ENCODE measurements around the gene KRTAP1-3. TPM values are rescaled to one million over a fixed set of nuclear protein-coding genes. Genes with fewer than 3 reads are reported as not detected.
"Not testable (repeated sequence)": the region's sequence is repeated elsewhere in the genome, so short reads cannot be mapped to it uniquely, and the experiment has no call there.

Gene KRTAP1-3
- not detected for total RNA-seq

GRCh38 chr17:41034346-41034935 is at the start of gene KRTAP1-3:
KRTAP1-3 (minus strand) TSS chr17:41034874; CDS start chr17:41034821, 53 bp downstream.
- H3K4me1 ChIP-seq, result peaks cover 0 to 16% (median 3%) of the 10 kb centered on the region in 3 donors
- H3K4me3 ChIP-seq; H3K27ac ChIP-seq; H3K27me3 ChIP-seq; H3K36me3 ChIP-seq; H3K9me3 ChIP-seq; intact Hi-C loops (cut with DNase I); DNase-seq: not testable (repeated sequence)
- WGBS, 2 donors, result 90 to 91% methylated on average over 3 to 7 of the region's 10 CpGs

GRCh38 chr17:41084100-41084856 is 49.6 kb upstream of the KRTAP1-3 start, which contains the start of gene KRTAP4-7:
KRTAP4-7 (plus strand) TSS chr17:41084150; CDS start chr17:41084207, 57 bp downstream.
- intact Hi-C loops (cut with DNase I); H3K36me3 ChIP-seq; H3K4me3 ChIP-seq; DNase-seq; H3K27ac ChIP-seq; H3K9me3 ChIP-seq; H3K27me3 ChIP-seq; H3K4me1 ChIP-seq: not testable (repeated sequence)
- 66 to 93% methylated on average over 7 to 9 of the region's 14 CpGs for WGBS, 2 donors

DNA sequence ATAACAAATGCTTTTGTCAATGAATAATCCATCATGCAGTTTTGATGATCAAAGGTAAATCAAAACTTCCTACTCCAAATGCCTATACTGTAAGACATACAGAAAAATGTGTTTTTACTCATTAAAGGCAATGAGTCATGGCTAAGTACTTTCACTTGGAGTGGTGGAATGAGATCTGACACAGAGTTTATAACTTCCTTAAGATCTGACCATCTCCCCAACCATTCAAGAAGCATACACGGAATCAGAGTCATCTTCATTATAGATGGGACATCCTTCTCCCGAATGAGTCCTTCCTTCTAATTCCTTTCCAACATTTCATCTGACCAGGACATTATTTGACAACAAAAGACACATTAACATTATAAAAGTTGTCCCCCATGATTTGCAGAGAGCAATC is 48.8 kb upstream of the KRTAP1-3 start:
- H3K27ac ChIP-seq; H3K4me1 ChIP-seq; H3K27me3 ChIP-seq; DNase-seq; intact Hi-C loops (cut with DNase I); H3K9me3 ChIP-seq; H3K36me3 ChIP-seq; H3K4me3 ChIP-seq: not testable (repeated sequence)
- 30 to 52% methylated on average over 2 of the region's 2 CpGs for WGBS, 2 donors

DNA sequence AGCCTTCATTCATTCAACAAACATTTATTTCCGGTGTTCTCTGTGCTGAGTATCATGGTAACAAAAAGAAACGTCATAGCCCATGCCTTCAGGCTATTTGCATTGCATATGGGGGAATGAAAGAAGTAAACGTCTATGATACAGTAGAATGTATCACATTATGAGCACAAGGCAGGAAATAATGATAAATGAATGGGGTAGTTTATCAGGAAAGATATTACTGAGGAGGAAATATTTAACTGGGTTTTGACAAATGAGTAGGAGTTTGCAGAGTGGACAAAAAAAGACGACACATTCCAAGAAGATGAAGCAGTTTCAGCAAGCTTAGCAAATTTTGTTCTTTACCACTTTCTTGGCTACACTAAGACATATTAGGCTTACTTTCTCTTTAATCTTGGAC is 48.0 kb upstream of the KRTAP1-3 start:
- WGBS, 2 donors, result 24 to 42% methylated on average over 4 of the region's 4 CpGs
- intact Hi-C loops (cut with DNase I), result no loop called here
- no peaks in the 10 kb centered on the region for H3K36me3 ChIP-seq

GRCh38 chr17:41076788-41077187 is 42.1 kb upstream of the KRTAP1-3 start:
- no peak for DNase-seq
- intact Hi-C loops (cut with DNase I), result no loop called here
- H3K27me3 ChIP-seq, result peaks cover 0 to 15% (median 0%) of the 10 kb centered on the region in 4 donors

More for the DNA sequence above, 48.0 kb upstream of the KRTAP1-3 start:
- Histone ChIP-seq H3K27me3 (no peaks in the 10 kb centered on the region), H3K4me3 (no peak overlapping the region), H3K4me1 (no peaks in the 10 kb centered on the region), H3K9me3 (no peaks in the 10 kb centered on the region), H3K27ac (no peak overlapping the region)
- no peak for DNase-seq
- TF ChIP-seq POLR2A (IDR thresholded peaks at IDR 0.05), result no peak
- TF ChIP-seq CTCF (IDR thresholded peaks at IDR 0.05), result no peak

DNA sequence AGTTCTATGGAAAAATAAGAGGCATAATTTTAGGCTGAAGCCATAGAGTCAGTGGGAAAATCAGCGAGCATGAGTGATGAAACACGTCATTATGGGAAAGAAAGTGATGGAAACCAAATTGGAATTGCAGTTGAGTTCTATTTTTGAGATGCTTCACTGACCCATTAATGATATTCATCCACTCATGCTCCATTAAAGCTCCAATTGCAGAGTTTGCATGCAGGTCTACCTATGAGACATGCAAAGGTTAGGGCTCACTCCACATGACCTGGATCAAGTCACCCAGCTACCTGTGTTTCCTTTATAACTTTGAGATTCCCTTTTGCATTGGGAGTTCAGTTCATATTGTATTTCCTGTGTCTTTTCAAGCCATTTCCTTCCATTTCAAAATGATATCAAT is 39.0 kb upstream of the KRTAP1-3 start:
- Histone ChIP-seq H3K4me1 (no peaks in the 10 kb centered on the region), H3K27ac (no peak overlapping the region), H3K9me3 (no peaks in the 10 kb centered on the region), H3K4me3 (no peak overlapping the region), H3K27me3 (peaks cover 0 to 15% (median 0%) of the 10 kb centered on the region in 4 donors), H3K36me3 (no peaks in the 10 kb centered on the region)
- no peak for TF ChIP-seq POLR2A (IDR thresholded peaks at IDR 0.05)
- DNase-seq, result no peak
- intact Hi-C loops (cut with DNase I), result no loop called here
- 80 to 97% methylated on average over 2 of the region's 2 CpGs for WGBS, 2 donors

More at GRCh38 chr17:41076788-41077187, 42.1 kb upstream of the KRTAP1-3 start:
- Histone ChIP-seq H3K27ac (no peak overlapping the region), H3K4me1 (no peaks in the 10 kb centered on the region), H3K36me3 (no peaks in the 10 kb centered on the region), H3K9me3 (no peaks in the 10 kb centered on the region), H3K4me3 (no peak overlapping the region)
- TF ChIP-seq CTCF (IDR thresholded peaks at IDR 0.05), result no peak
- TF ChIP-seq POLR2A (IDR thresholded peaks at IDR 0.05), result no peak

DNA sequence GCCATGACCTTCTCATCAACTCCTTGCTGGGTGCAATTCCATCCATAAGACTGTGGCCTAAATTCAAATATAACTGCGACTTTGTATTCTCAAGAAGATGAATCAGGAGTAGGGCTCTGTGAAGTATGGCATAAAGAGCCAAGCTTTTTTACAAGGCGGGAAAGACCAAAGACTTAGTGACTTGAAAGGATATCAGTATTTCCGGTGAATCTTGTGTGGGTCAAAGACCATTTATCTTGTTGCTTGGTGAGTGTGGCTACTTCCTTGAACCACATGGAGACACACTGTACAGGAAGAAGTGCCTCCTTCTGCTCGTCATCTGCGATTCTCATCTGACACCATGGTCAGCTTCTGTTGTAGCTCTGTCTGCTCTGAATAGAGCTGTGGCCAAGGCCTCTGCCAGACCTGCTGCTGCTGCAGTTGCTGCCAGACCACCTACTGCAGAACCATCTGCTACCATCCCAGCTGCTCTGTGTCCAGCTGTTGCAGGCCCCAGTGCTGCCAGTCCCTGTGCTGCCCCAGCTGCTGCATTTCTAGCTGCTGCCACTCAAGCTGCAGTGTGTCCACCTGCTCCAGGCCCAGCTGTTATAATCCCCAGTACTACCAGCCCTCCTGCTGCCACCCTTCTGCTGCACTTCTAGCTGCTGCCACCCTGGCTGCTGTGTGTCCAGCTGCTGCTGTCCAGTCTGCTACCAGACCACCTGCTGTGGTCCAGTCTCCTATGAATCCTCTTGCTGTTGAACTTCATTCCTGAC is 37.1 kb upstream of the KRTAP1-3 start:
- intact Hi-C loops (cut with DNase I), result no loop called here
- no peaks in the 10 kb centered on the region for H3K36me3 ChIP-seq
- 80 to 84% methylated on average over 5 of the region's 5 CpGs for WGBS, 2 donors
- TF ChIP-seq POLR2A (IDR thresholded peaks at IDR 0.05) (no peak), CTCF (IDR thresholded peaks at IDR 0.05) (no peak)
- H3K27me3 ChIP-seq, result peaks cover 0 to 15% (median 0%) of the 10 kb centered on the region in 4 donors
- H3K27ac ChIP-seq, result no peak overlapping the region
- DNase-seq, result no peak
- no peaks in the 10 kb centered on the region for H3K4me1 ChIP-seq
- no peaks in the 10 kb centered on the region for H3K9me3 ChIP-seq
- H3K4me3 ChIP-seq, result no peak overlapping the region

All from esophagus squamous epithelium (tissue), 5 donors.